ENCODE results near the gene PLCG2.

Gene PLCG2

DNA sequence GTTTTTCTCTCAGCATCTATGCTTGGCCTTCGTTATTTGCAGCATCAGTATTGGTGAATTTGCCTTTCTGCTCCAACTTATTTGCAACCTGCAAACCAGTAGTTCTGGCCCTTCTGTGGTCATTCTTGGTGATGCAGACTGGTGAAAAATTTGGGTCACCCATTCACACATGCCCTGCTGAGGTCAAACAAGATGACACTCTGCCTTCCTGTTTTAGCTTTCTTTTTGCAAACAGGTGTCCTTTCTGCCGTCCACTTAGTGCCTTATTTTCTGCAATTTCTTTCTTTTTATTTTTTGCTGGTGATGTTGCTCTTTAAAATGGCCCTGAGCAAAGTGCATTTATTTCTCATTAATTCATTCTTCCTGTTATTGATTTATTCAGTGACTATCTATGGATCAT, 31.3 kb downstream of the PLCG2 start:
- ATAC-seq, result no peak
- Mint-ChIP-seq H3K9me3 (no peaks in the 10 kb centered on the region), H3K27ac (peak overlapping the region; percentile 11), H3K27me3 (peaks cover 2% of the 10 kb centered on the region), H3K36me3 (ENCODE audit: low read depth) (no peaks in the 10 kb centered on the region), H3K4me3 (no peak overlapping the region), H3K4me1 (peaks cover 69% of the 10 kb centered on the region)
- no peak for DNase-seq

DNA sequence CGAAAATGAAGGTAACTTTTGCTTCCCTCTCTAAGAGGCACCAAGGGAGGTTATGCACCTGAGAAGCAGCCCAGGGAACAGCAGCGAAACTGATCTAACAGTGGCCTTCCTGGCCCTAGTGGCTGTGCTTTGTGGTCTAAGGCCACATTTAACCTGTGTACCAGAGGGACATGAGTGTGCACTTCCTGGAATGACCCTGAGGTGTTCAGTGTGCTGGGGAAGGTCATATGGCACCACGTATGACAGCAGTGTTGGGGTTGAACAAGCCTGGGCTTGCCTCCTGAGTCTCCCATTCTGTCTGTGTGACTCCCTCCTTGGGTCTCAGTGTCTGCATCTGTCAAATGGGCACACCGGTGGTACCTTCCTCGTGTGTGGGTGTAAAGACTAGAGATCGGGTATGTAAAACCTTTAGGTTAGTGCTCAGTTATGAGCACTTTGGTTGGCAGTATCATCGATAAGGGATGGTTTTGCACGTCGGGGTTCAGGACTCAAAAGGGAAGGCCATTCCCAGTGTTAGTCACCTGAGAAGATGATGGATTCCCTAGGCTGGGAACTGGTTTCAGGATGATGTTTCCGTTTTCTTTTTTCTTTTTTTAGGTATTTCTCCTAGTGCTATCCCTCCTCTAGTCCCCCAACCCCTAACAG, 31.9 kb downstream of the PLCG2 start:
- H3K27me3 Mint-ChIP-seq, result peaks cover 2% of the 10 kb centered on the region
- H3K4me1 Mint-ChIP-seq, result peaks cover 66% of the 10 kb centered on the region
- ATAC-seq (no peak), DNase-seq (no peak)
- no peak overlapping the region for H3K4me3 Mint-ChIP-seq
- no peaks in the 10 kb centered on the region for H3K36me3 Mint-ChIP-seq (ENCODE audit: low read depth)
- H3K9me3 Mint-ChIP-seq, result no peaks in the 10 kb centered on the region
- H3K27ac Mint-ChIP-seq, result peak overlapping the region; percentile 4

DNA sequence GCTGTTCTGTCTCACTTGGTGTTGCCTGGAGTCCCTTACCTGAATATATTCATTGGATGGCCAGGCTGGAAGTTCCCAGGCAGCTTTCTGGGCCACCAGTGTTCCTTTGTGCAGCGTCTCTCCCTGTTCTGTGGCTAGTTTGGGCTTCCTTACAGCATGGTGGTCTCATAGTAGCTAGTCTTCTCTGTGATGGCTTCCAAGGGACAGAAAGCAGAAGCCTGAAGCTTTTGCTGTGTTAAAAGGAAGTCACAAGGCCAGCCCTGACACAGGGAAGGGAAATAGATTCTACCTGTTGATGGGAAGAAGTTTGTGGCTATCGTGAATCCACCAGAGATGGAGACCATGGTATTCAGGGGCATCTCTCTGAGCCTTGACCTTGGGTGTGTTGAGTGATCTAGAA, 34.6 kb downstream of the PLCG2 start:
- no peak overlapping the region for H3K4me3 Mint-ChIP-seq
- no peaks in the 10 kb centered on the region for H3K9me3 Mint-ChIP-seq
- peak overlapping the region; percentile 56 for H3K27ac Mint-ChIP-seq
- ATAC-seq (no peak), DNase-seq (no peak)
- no peaks in the 10 kb centered on the region for H3K36me3 Mint-ChIP-seq (ENCODE audit: low read depth)
- peaks cover 2% of the 10 kb centered on the region for H3K27me3 Mint-ChIP-seq
- H3K4me1 Mint-ChIP-seq, result peaks cover 65% of the 10 kb centered on the region

DNA sequence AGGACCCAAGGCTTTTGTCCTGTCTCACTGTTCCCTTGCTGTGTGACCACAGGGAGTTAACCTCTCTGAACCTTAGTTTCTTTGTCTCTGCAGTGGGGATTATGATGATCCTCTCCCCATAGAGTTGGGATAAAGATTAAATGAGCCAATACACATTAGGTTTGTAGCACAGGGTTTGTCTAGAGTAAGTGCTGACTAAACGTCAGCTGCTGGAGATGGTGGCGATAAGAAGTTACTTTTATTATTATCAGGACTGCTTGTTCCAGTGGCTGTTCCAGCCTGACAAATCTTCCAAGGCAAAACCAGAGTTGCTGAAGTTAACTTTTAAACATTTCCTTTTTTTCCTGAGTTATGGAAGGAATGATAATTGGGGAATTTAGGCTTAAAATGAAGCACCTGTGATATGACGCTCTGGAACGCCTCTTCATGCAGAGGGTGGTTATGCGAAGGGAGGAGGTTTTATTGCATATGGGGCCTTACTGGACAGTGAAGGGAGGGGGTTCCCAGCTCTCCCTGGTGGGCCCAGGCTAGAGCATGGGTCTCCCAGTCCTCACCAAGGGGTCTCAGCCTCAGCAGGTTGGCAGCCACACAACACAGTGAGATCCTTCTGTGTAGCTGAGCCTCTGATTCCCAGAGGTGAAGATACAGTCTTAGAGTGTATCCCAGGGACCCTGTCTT, 35.8 kb downstream of the PLCG2 start:
- Mint-ChIP-seq H3K27me3 (peaks cover 2% of the 10 kb centered on the region), H3K36me3 (ENCODE audit: low read depth) (no peaks in the 10 kb centered on the region), H3K4me1 (peaks cover 61% of the 10 kb centered on the region), H3K4me3 (no peak overlapping the region), H3K9me3 (no peaks in the 10 kb centered on the region), H3K27ac (no peak overlapping the region)
- ATAC-seq (no peak), DNase-seq (no peak)

DNA sequence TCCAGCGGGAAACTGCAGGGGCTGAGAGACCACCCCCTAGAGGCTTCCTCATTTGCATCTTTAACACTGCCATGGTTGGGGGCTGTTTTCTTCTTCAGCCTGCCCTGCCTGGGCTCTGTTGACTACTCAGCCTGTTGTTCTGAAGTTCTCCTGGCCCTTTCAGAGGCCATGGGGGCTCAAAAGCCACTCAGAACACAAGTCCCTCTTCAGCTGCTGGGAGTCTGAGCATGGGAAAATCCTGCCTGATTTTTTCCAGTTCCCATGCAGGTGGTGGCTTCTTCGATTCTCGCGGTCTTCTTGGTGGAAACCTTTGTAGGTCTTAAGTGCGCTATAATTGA, 36.3 kb downstream of the PLCG2 start:
- Mint-ChIP-seq H3K9me3 (no peaks in the 10 kb centered on the region), H3K4me3 (no peak overlapping the region), H3K27me3 (peaks cover 2% of the 10 kb centered on the region), H3K36me3 (ENCODE audit: low read depth) (no peaks in the 10 kb centered on the region), H3K27ac (no peak overlapping the region), H3K4me1 (peaks cover 59% of the 10 kb centered on the region)
- no peak for DNase-seq
- ATAC-seq, result no peak

DNA sequence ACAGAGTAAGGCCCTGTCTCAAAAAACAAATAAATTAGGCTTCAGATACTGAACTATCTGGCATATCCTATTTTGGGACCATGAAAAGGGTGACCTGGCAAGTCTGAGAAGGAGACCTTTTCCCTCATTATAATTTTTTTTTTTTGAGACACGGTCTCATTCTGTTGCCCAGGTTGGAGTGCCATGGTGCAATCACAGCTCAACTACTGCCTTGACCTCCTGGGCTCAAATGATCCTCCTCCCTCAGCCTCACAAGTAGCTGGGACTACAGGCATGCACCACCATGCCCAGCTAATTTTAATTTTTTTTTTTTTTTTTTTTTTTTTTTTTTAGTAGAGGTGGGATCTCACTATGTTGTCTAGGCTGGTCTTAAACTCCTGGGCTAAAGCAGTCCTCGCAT, 37.3 kb downstream of the PLCG2 start:
- Mint-ChIP-seq H3K4me1 (peaks cover 56% of the 10 kb centered on the region), H3K4me3 (no peak overlapping the region), H3K9me3 (no peaks in the 10 kb centered on the region), H3K27ac (no peak overlapping the region), H3K36me3 (ENCODE audit: low read depth) (no peaks in the 10 kb centered on the region), H3K27me3 (peaks cover 2% of the 10 kb centered on the region)
- DNase-seq, result no peak
- no peak for ATAC-seq

DNA sequence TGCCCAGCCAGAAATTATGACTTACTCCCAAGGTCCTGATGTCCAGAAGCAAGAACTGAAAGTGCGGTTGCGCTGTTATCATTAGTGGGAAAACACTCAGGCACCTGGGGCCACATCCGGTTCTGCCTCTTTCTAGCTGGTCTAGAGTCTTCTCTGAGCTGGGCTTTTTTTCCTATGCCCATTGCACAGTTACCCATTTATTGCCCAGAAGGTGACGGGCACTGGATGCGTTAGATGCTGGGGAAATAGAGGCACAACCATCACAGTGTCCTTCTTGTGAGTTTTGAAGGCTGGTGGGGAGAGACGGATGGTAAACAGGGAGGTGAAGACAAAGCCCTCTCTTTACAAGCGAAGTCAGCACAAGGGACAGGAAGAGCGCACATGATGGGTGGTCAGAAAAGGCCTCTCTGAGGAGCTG, 37.7 kb downstream of the PLCG2 start:
- no peaks in the 10 kb centered on the region for H3K9me3 Mint-ChIP-seq
- H3K4me3 Mint-ChIP-seq, result peak overlapping the region; percentile 0
- H3K27me3 Mint-ChIP-seq, result peaks cover 2% of the 10 kb centered on the region
- H3K36me3 Mint-ChIP-seq (ENCODE audit: low read depth), result no peaks in the 10 kb centered on the region
- H3K4me1 Mint-ChIP-seq, result peaks cover 56% of the 10 kb centered on the region
- DNase-seq (no peak), ATAC-seq (no peak)
- peak overlapping the region; percentile 35 for H3K27ac Mint-ChIP-seq

DNA sequence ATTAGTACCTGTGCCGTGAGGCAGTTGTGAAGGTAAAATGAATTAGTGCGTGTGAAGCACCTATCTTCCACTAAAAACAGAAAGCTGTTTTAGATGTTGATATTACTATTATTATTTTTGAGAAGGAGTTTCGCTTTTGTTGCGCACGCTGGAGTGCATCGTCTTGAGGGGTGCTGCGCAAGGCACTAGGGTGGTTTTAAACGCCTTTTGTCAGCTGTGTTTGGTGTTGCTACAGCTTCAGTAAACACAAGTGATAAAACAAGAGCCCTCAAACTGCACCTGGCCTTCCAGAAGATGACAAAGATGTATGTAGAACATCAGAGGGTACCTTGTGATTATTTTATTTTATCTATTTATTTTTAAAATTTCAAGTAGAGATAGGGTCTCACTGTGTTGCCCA, 38.2 kb downstream of the PLCG2 start:
- Mint-ChIP-seq H3K9me3 (no peaks in the 10 kb centered on the region), H3K27me3 (peaks cover 2% of the 10 kb centered on the region), H3K4me1 (peaks cover 59% of the 10 kb centered on the region), H3K4me3 (no peak overlapping the region), H3K27ac (peak overlapping the region; percentile 35), H3K36me3 (ENCODE audit: low read depth) (no peaks in the 10 kb centered on the region)
- ATAC-seq (no peak), DNase-seq (no peak)

DNA sequence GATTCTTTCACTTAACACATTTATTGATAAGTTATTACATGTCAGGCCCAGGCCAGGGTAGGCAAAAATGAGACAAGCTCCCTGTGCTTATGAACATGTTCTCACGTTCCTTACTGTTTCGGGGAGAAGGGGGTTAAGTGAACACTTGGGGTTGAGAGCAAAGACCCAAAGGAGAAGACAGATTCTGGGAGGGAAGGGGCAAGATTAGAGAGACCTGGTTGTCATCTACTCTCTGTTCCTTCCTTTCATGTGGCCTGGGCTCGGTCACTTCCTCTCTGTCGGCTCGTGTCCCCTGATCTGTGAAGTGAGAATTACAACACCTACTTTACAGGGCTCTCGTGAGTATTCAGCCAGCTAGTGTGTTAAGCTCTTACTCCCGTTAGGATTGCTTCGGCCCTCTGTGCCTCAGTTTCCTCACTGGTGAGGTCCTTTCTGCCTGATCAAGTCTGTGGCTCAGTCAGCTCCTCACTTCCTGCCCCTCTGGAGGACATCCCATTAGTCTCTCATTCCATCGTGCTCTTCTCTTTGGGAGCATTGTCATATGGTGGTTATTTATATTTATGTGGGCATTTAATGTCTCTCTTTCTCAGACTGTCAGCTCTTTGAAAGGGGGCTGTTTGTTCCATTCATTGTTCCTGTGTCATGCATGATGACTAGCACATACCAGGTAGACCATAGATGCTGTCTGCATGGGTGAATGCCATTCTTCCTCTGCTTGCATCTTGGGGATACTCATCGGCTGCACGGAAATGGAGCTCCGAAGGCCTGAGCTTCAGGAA, 38.9 kb downstream of the PLCG2 start:
- Mint-ChIP-seq H3K27ac (peak overlapping the region; percentile 67), H3K4me3 (peak overlapping the region; percentile 24)
- ATAC-seq, result peak; percentile 61

DNA sequence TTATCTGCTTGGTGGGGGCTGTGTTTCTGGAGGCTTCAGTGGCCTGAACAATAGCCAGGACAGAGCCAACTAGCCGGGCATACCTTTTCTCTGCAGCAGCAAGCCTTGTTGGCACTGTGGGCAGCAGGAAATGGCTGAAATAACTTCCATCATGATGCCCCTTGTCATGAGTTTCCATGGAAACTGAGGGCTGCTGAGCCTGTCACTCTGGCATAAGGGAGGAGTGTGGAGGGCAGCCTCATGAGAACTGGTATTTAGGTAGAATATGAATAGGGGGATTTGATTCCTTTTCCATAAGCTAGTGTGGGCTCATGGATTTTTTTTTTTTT, 39.4 kb downstream of the PLCG2 start:
- DNase-seq, result no peak
- no peak overlapping the region for H3K4me3 Mint-ChIP-seq
- H3K9me3 Mint-ChIP-seq, result no peaks in the 10 kb centered on the region
- no peaks in the 10 kb centered on the region for H3K36me3 Mint-ChIP-seq (ENCODE audit: low read depth)
- H3K27me3 Mint-ChIP-seq, result peaks cover 2% of the 10 kb centered on the region
- H3K4me1 Mint-ChIP-seq, result peaks cover 54% of the 10 kb centered on the region
- peak overlapping the region; percentile 67 for H3K27ac Mint-ChIP-seq
- ATAC-seq, result no peak

More for the DNA sequence above, 38.9 kb downstream of the PLCG2 start:
- no peak for DNase-seq
- H3K27me3 Mint-ChIP-seq, result peaks cover 2% of the 10 kb centered on the region
- no peaks in the 10 kb centered on the region for H3K36me3 Mint-ChIP-seq (ENCODE audit: low read depth)
- no peaks in the 10 kb centered on the region for H3K9me3 Mint-ChIP-seq
- H3K4me1 Mint-ChIP-seq, result peaks cover 54% of the 10 kb centered on the region

DNA sequence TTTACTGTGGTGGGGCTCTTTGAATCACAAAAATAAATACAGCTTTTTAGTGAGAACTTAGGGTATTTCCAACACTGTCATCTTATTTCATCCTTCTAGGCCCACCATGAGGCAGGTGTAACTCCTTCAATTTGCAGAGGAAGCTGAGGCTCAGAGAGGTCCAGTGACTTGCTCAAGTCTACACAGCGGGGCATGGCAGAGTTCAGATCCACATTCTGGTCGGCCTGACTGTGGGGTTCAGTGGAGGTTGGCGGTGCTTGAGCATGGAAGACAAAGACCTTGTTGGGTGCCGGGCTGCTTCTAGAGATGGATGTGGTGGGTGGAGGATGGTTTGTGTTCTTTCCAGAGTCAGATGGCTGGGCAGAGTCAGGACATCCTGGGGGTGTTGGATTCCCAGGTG, 39.8 kb downstream of the PLCG2 start:
- H3K9me3 Mint-ChIP-seq, result no peaks in the 10 kb centered on the region
- ATAC-seq, result no peak
- peak overlapping the region; percentile 67 for H3K27ac Mint-ChIP-seq
- peaks cover under 1% of the 10 kb centered on the region for H3K27me3 Mint-ChIP-seq
- peaks cover 52% of the 10 kb centered on the region for H3K4me1 Mint-ChIP-seq
- DNase-seq, result no peak
- no peak overlapping the region for H3K4me3 Mint-ChIP-seq
- H3K36me3 Mint-ChIP-seq (ENCODE audit: low read depth), result no peaks in the 10 kb centered on the region

DNA sequence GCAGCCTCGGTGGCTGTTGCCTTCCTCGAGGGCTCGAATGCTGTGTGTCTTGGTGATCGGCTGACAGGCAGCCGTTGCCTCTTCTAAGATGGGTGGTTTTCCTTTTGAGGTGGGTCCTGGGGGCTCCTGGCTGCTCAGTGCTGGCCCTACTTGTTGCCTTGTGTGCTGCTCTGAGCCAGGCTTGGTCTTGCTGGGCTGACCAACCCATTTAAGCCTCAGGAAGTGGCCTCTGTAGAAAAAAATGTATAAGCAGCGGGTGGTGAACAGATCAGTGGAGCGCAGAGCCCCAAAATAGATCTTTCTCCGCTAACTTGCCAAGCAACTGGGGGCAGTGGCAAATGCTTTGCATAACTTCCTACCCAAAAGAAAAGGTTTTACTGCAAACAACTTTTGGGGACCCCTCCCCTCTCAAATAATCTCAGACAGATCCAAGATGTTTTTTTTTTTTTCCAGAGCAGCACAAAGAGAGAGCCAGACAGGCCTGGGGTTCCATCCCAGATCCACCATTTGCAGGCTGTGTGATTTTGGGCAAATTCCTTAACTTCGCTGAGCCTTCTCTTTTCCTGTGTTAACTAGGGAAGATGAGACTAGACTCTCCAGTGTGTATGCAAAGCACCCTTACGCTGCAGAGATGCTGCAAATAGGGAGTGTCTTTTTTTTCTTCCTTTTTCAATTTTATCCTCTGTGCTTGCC, 42.5 kb downstream of the PLCG2 start:
- Mint-ChIP-seq H3K36me3 (ENCODE audit: low read depth) (no peaks in the 10 kb centered on the region), H3K27ac (peak overlapping the region; percentile 70), H3K4me1 (peaks cover 48% of the 10 kb centered on the region), H3K4me3 (no peak overlapping the region), H3K27me3 (no peaks in the 10 kb centered on the region), H3K9me3 (no peaks in the 10 kb centered on the region)
- ATAC-seq (no peak), DNase-seq (no peak)

DNA sequence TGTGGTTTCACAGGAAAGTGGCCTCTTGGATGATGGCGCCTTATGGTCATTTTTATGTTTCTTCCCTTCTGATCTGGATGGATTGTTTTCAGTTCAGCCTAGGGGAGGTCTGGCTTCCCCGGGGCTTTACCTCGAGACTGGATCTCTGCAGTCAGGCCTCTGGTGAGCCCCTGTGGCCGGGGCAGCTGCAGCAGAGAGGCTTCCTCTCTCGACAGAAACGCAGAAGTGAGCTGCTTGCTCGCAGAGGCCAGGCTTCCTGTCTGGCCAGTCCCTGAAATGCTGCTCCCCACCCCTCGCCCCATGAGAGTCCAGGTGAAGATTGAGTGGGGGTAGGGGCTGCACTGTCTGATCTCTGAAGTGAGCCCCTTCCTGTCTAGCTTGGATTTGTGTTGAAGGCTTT, 44.0 kb downstream of the PLCG2 start:
- no peaks in the 10 kb centered on the region for H3K36me3 Mint-ChIP-seq (ENCODE audit: low read depth)
- H3K27me3 Mint-ChIP-seq, result no peaks in the 10 kb centered on the region
- H3K9me3 Mint-ChIP-seq, result no peaks in the 10 kb centered on the region
- peaks cover 39% of the 10 kb centered on the region for H3K4me1 Mint-ChIP-seq
- ATAC-seq (peak; percentile 13), DNase-seq (no peak)
- peak overlapping the region; percentile 11 for H3K27ac Mint-ChIP-seq
- H3K4me3 Mint-ChIP-seq, result no peak overlapping the region

DNA sequence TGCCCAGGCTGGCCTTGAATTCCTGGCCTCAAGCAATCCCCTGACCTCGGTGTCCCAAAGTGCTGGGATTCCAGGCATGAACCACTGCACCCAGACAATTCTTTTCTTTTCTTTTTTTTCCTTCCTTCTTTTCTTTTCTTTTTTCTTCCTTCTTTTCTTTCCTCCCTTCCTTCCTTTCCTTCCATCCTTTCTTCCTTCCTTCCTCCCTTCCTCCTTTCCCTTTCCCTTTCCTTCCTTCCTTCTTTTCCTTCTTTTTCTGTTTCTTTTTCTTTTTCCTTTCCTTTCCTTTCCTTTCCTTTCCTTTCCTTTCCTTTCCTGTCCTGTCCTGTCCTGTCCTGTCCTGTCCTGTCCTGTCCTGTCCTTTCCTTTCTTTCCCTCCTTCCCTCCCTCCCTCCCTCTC, 44.6 kb downstream of the PLCG2 start:
- Mint-ChIP-seq H3K4me1 (peaks cover 34% of the 10 kb centered on the region), H3K27me3 (no peaks in the 10 kb centered on the region), H3K36me3 (ENCODE audit: low read depth) (no peaks in the 10 kb centered on the region), H3K4me3 (no peak overlapping the region), H3K27ac (no peak overlapping the region), H3K9me3 (no peaks in the 10 kb centered on the region)
- no peak for DNase-seq
- ATAC-seq, result no peak

DNA sequence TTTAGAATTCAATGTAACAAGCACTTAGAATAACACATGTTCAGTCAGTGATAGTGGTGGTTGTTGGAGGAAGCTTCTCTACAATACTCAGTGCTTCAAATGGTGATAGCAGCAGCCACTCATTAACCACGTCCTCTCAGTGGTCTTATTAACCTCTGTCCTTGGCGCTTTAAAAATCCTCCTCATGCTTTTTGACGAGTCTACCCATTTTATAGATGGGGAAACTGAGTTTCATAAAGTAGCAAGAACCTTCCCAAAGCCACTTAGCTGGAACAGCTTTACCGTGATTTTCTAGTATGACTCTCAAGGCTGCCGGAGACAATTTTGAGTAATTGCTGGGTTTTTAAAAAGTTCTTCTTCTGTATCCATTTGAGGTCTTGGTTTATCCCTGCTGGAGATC, 47.4 kb downstream of the PLCG2 start:
- DNase-seq, result no peak
- no peak overlapping the region for H3K4me3 Mint-ChIP-seq
- ATAC-seq, result no peak
- peaks cover 30% of the 10 kb centered on the region for H3K4me1 Mint-ChIP-seq
- H3K27ac Mint-ChIP-seq, result no peak overlapping the region
- H3K9me3 Mint-ChIP-seq, result no peaks in the 10 kb centered on the region
- no peaks in the 10 kb centered on the region for H3K36me3 Mint-ChIP-seq (ENCODE audit: low read depth)
- no peaks in the 10 kb centered on the region for H3K27me3 Mint-ChIP-seq

Measured in activated naive CD8-positive, alpha-beta T cell treated with anti-CD3 and anti-CD28 coated beads, Interleukin-2, amount 50 U/mL, for 24 hours (primary cell).